Muscle layer of duodenum (tissue), 2 donors: ENCODE data around the gene PDE11A.
"Not testable (repeated sequence)": the region's sequence is repeated elsewhere in the genome, so short reads cannot be mapped to it uniquely, and the experiment has no call there.

Experiments
- H3K27ac ChIP-seq: one replicate; pipeline ENCODE4 v1.7.0; 2013; ENCODE audit warnings: mild to moderate bottlenecking, low read length
- H3K27me3 ChIP-seq: one replicate; pipeline ENCODE4 v1.7.0; 2013; ENCODE audit warnings: low read depth, mild to moderate bottlenecking, control low read depth, low read length
- H3K36me3 ChIP-seq, 2 donors: one replicate each; pipeline ENCODE4 v1.7.0; 2013; ENCODE audit warnings: low read length in 2 of 2, control low read depth in 1 of 2, mild to moderate bottlenecking in 1 of 2; ENCODE audit not compliant: insufficient read depth in 2 of 2, control insufficient read depth in 1 of 2
- H3K4me1 ChIP-seq, 2 donors: one replicate each; pipeline ENCODE4 v1.7.0; 2013; ENCODE audit warnings: low read length in 2 of 2, mild to moderate bottlenecking in 2 of 2, control low read depth in 1 of 2, moderate library complexity in 1 of 2; ENCODE audit not compliant: insufficient read depth in 2 of 2, control insufficient read depth in 1 of 2
- H3K4me3 ChIP-seq, 2 donors: one replicate each; pipeline ENCODE4 v1.7.0; 2013; ENCODE audit warnings: low read length in 2 of 2, low read depth in 1 of 2, mild to moderate bottlenecking in 1 of 2
- H3K9me3 ChIP-seq, 2 donors: one replicate each; pipeline ENCODE4 v1.7.0; 2013; ENCODE audit warnings: low read length in 2 of 2, control low read depth in 1 of 2, mild to moderate bottlenecking in 1 of 2; ENCODE audit not compliant: control insufficient read depth in 1 of 2
- donor health status: healthy.

The PDE11A gene

DNA sequence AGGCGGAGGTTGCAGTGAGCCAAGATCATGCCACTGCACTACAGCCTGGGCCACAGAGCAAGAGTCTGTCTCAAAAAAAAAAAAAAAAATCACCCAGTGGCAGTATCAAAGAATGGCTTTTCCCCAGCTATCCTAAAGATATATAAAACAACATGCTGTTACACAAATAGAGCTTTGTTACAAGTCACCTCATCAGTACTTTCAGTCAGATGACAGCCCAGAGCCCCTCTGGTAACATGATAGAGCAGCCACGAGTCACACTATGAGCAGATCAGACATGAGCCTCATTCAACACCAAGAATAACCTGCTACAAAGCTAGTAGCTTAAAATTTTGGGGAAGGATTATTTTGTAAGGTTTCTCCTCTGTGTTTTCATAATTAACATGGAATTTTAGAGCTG lies 25.2 kb downstream of the PDE11A start:
- Histone ChIP-seq H3K36me3 (no peaks in the 10 kb centered on the region), H3K4me3 (no peak overlapping the region), H3K27ac (no peak overlapping the region), H3K4me1 (no peaks in the 10 kb centered on the region), H3K9me3 (no peaks in the 10 kb centered on the region), H3K27me3 (no peaks in the 10 kb centered on the region)

- H3K27ac ChIP-seq = no peak overlapping the region
- no peaks in the 10 kb centered on the region for H3K27me3 ChIP-seq
- no peaks in the 10 kb centered on the region for H3K9me3 ChIP-seq
- no peaks in the 10 kb centered on the region for H3K4me1 ChIP-seq
- H3K4me3 ChIP-seq = no peak overlapping the region
- H3K36me3 ChIP-seq = no peaks in the 10 kb centered on the region
Observed at GRCh38 chr2:178044836-178045235, 27.7 kb downstream of the PDE11A start.

- Histone ChIP-seq H3K4me3 (no peak overlapping the region), H3K9me3 (no peaks in the 10 kb centered on the region), H3K27ac (no peak overlapping the region), H3K4me1 (no peaks in the 10 kb centered on the region), H3K27me3 (no peaks in the 10 kb centered on the region), H3K36me3 (no peaks in the 10 kb centered on the region)
Observed at GRCh38 chr2:178043266-178043665, 29.3 kb downstream of the PDE11A start.

- H3K4me3 ChIP-seq, H3K9me3 ChIP-seq, H3K27me3 ChIP-seq, H3K4me1 ChIP-seq, H3K36me3 ChIP-seq, H3K27ac ChIP-seq: not testable (repeated sequence)
Observed at GRCh38 chr2:178033583-178033982, 39.0 kb downstream of the PDE11A start.

DNA sequence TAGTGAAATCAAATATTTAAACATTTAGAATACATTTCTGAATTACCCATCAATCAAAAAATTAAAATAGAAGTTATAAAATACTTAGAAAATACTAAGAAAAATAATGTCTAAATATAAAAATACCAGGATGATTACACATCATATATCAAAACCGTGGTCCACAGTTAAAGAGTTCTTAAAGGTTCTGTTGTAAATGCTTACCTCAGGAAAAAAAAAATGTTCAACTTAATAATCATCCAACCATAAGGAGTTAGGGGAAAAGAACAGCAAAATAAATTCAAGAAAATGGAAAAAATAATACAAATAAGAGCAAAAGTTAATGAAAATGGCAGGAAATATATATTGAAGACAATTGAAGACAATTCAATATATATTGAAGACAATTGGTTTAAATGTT lies 43.2 kb downstream of the PDE11A start:
- Histone ChIP-seq H3K27ac (no peak overlapping the region), H3K4me3 (no peak overlapping the region), H3K27me3 (no peaks in the 10 kb centered on the region), H3K4me1 (no peaks in the 10 kb centered on the region), H3K36me3 (no peaks in the 10 kb centered on the region), H3K9me3 (peaks cover 0 to 3% of the 10 kb centered on the region in 2 donors)

DNA sequence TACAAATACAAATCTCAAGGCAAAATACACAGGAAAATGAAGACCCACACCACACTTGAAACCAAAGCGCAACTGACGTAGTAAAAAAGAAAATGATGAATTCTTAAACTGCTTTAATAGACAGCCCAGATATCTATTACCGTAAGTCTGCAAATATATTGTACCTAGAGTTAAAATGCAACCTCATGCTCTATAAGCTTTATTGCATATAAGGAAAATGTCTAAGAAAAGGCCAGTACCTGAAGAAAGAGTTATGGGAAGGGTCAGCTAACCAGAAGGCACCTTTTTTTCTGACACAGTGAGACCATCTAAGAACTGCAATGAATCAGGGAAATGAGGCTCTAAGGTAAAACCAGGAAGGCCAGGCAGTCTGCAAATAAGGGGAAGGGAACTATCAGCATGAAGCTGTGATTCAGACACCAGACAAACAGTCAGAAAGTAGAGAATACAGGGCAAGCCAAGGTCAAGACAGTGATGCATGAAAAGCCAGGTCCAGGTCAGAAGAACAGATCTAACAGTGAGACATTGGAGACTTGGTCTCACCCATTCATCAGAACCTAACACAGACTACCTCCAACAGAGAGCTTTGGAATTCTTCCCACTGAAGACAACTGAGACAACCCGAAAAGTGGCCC lies 46.9 kb downstream of the PDE11A start:
- no peaks in the 10 kb centered on the region for H3K9me3 ChIP-seq
- H3K4me1 ChIP-seq = no peaks in the 10 kb centered on the region
- no peak overlapping the region for H3K27ac ChIP-seq
- H3K27me3 ChIP-seq = no peaks in the 10 kb centered on the region
- no peaks in the 10 kb centered on the region for H3K36me3 ChIP-seq
- H3K4me3 ChIP-seq = no peak overlapping the region

DNA sequence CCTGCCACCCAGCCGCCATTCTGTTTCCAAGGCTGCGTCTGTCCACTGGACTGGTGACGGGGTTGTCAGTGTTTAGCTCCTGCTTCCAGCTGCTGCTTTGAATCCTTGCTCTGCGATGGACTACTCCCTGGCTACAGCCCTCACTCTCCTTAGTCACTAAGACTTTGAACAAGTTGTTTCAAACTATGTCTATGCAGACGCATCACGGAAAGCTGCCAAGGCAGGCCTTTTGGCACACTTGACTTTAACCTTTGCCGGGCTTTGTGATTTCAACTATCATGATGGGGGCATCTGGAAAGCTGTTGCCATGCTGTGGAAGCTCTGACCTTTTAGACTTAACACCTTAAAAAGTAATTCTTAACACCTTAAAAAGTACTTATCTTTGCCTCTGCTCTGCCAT lies 54.4 kb downstream of the PDE11A start:
- H3K9me3 ChIP-seq = no peaks in the 10 kb centered on the region
- H3K36me3 ChIP-seq = no peaks in the 10 kb centered on the region
- no peak overlapping the region for H3K27ac ChIP-seq
- H3K4me1 ChIP-seq = no peaks in the 10 kb centered on the region
- H3K4me3 ChIP-seq = no peak overlapping the region
- H3K27me3 ChIP-seq = no peaks in the 10 kb centered on the region

- H3K27me3 ChIP-seq = no peaks in the 10 kb centered on the region
- no peak overlapping the region for H3K4me3 ChIP-seq
- no peaks in the 10 kb centered on the region for H3K4me1 ChIP-seq
- no peaks in the 10 kb centered on the region for H3K9me3 ChIP-seq
- no peak overlapping the region for H3K27ac ChIP-seq
- H3K36me3 ChIP-seq = no peaks in the 10 kb centered on the region
Observed at GRCh38 chr2:178016612-178017011, 56.0 kb downstream of the PDE11A start.

DNA sequence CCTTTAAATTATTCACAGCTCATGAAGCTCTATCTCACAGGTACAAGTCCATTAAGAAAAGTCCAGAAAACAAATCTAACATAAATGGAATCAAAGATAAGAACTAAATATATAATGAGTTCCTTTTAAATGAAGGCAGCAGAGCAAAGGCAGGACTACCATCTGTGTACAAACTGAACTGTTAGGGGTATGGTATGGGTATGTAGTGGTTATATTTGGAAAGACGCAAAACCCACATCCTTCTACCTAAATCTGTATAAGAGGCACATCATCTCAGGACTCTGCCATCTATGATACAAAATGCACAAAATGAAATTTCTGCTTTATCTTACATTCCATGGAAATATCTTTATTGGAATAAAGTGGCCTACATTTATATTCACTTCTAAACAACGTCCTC lies 59.9 kb downstream of the PDE11A start:
- Histone ChIP-seq H3K9me3 (no peaks in the 10 kb centered on the region), H3K4me3 (no peak overlapping the region), H3K27ac (no peak overlapping the region), H3K4me1 (no peaks in the 10 kb centered on the region), H3K27me3 (no peaks in the 10 kb centered on the region), H3K36me3 (no peaks in the 10 kb centered on the region)

DNA sequence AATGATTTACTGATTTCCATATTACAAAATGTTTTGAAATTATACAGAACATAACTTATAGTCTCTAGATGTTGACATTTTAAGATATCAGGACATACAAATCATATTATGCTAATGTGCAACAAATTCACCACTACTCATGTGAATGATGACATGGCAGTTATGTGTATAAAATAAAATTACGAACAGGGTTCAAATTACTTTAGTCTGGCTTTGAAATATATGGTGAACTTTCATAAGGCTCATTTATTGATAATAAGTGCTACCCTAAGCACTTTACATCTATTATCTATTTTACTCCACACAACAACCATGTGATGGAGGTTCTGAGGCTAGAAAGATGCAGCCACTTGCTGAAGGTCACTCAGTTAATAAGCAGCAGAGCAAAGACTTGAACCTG lies 62.8 kb downstream of the PDE11A start:
- Histone ChIP-seq H3K27ac (no peak overlapping the region), H3K27me3 (no peaks in the 10 kb centered on the region), H3K36me3 (no peaks in the 10 kb centered on the region), H3K4me1 (no peaks in the 10 kb centered on the region), H3K4me3 (no peak overlapping the region), H3K9me3 (no peaks in the 10 kb centered on the region)

DNA sequence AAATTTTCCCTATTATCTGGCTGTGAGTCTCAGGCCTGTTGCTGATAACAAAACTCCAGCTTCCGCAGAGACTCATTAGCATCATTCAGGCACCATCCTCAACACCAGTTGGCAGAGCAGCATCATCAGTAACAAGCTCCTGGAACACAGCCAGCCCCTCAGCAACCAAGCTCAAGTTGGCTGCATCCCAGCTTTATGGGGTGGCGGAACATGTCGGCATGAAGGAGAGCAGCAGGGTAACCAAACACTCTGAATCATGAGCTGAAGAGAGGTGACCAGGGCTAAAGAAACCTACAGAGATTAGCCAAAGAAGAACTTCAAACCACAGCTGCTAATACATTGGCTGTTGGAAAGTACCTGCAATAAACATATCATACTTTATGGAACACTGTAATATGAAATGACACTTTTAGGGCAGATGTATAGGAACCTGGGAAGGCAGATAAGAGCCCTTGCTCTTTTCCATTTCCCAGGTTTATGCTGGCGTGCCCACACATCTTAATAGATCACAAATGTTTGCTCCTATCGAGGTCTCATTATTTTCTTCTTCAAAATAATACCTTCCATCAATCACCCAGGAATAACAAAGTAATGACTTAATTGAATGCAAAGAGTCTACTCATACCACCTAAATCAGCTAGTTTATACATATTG lies 63.8 kb downstream of the PDE11A start:
- no peak overlapping the region for H3K4me3 ChIP-seq
- H3K27ac ChIP-seq = no peak overlapping the region
- H3K36me3 ChIP-seq = no peaks in the 10 kb centered on the region
- no peaks in the 10 kb centered on the region for H3K27me3 ChIP-seq
- H3K4me1 ChIP-seq = no peaks in the 10 kb centered on the region
- no peaks in the 10 kb centered on the region for H3K9me3 ChIP-seq

GRCh38 chr2:178006710-178007109 lies 65.9 kb downstream of the PDE11A start:
- Histone ChIP-seq H3K27me3 (no peaks in the 10 kb centered on the region), H3K9me3 (no peaks in the 10 kb centered on the region), H3K36me3 (no peaks in the 10 kb centered on the region), H3K27ac (no peak overlapping the region), H3K4me3 (no peak overlapping the region), H3K4me1 (no peaks in the 10 kb centered on the region)
